ENCODE results near the gene C12orf57. TPM values are rescaled to one million over a fixed set of nuclear protein-coding genes. Genes with fewer than 3 reads are reported as not detected.

Gene C12orf57
- total and polyA plus RNA-seq, 9 of the 15 experiments (the other 6 are each of a cell fraction or from before 2014, with no cell fraction given) = 26.7 to 191 (median 107) TPM

- TF ChIP-seq ARID4B (CRISPR knock-in tag; IDR thresholded peaks at IDR 0.05) = no peak
- TF ChIP-seq ZNF76 (CRISPR knock-in tag; IDR thresholded peaks at IDR 0.05; ENCODE audit: borderline replicate concordance) = 0 out of 2 replicates have a peak, but pooled peaks have one; percentile 36
- TF ChIP-seq SFPQ (IDR thresholded peaks at IDR 0.05; ENCODE audit: low read depth, low read length) = no peak
Measured at GRCh38 chr12:6970096-6970527, 26.3 kb downstream of the C12orf57 start (continued).
